GM12864 (cell line): ENCODE results near the gene SARNP.

Experiments
- DNase-seq: peaks from one replicate; pipeline ENCODE4 v3.0.0-alpha.2; 2011; ENCODE audit warnings: low read depth
- H3K4me3 ChIP-seq: 2 replicates; pipeline ENCODE4 v1.5.1; 2011; ENCODE audit warnings: mild to moderate bottlenecking, low read depth, low read length, control low read depth
- TF ChIP-seq, protein P1 (sequence below): IDR thresholded peaks from 2 replicates; pipeline ENCODE4 v1.5.1; 2011; ENCODE audit warnings: low read depth, mild to moderate bottlenecking, moderate library complexity, low read length, control low read depth, inconsistent platforms; ENCODE audit errors: missing control alignments

The SARNP gene

DNA sequence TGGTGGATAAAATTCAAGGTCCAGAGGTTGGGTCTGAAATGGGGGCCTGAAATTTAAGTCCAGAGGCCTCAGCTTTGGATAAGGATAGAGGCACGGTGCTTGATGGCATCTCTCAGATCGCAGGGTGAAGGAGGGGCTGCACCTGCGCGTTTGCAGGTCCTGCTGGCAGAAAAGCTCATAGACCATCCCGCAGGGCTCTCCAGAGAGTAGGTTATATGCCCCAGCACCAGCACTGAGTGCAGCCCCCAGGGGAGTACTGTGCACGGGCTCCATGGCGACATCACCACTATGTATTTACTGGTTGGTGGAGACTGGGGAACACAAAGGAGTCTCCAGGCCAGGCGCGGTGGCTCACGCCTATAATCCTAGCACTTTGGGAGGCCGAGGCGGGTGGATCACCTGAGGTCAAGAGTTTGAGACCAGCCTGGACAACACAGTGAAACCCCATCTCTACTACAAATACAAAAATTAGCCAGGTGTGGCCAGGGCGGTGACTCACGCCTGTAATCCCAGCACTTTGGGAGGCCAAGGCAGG lies 84.4 kb downstream of the SARNP start:
- TF ChIP-seq, protein P1, sequence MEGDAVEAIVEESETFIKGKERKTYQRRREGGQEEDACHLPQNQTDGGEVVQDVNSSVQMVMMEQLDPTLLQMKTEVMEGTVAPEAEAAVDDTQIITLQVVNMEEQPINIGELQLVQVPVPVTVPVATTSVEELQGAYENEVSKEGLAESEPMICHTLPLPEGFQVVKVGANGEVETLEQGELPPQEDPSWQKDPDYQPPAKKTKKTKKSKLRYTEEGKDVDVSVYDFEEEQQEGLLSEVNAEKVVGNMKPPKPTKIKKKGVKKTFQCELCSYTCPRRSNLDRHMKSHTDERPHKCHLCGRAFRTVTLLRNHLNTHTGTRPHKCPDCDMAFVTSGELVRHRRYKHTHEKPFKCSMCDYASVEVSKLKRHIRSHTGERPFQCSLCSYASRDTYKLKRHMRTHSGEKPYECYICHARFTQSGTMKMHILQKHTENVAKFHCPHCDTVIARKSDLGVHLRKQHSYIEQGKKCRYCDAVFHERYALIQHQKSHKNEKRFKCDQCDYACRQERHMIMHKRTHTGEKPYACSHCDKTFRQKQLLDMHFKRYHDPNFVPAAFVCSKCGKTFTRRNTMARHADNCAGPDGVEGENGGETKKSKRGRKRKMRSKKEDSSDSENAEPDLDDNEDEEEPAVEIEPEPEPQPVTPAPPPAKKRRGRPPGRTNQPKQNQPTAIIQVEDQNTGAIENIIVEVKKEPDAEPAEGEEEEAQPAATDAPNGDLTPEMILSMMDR: no peak
- no peak for DNase-seq
- no peak overlapping the region for H3K4me3 ChIP-seq

DNA sequence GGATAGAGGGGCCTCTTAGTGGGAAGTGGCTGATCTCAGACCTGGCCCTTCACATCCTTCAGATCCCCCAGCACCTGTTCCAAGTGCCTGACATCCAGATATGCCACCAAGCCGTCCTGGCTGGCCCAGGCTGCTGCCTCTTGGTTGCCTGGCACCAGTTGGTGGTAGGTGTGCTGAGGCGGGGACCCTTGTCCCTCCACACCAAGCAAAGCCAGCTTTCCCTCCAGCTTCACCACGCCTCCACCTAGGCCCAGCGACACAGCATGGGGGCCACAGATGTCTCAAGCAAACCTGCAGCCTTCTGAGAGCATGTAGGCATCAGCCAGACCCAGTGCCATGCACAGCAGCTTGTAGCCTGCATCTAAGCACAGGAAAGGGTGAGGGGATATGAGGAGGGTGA lies 85.2 kb downstream of the SARNP start:
- DNase-seq: no peak
- no peak overlapping the region for H3K4me3 ChIP-seq
- TF ChIP-seq, protein P1: no peak

GRCh38 chr12:55729819-55730818 lies 87.4 kb downstream of the SARNP start:
- peak overlapping the region; percentile 75 for H3K4me3 ChIP-seq
- DNase-seq: no peak
- TF ChIP-seq, protein P1: peak; percentile 8

- no peak for DNase-seq
- H3K4me3 ChIP-seq: peak within 1 kb of the TSS; percentile 75
- TF ChIP-seq, protein P1: no peak
Measured at GRCh38 chr12:55728939-55729818, 88.3 kb downstream of the SARNP start, which contains the start of gene CD63. CD63 (minus strand) TSS chr12:55729009; CDS start chr12:55728341, 668 bp downstream.

DNA sequence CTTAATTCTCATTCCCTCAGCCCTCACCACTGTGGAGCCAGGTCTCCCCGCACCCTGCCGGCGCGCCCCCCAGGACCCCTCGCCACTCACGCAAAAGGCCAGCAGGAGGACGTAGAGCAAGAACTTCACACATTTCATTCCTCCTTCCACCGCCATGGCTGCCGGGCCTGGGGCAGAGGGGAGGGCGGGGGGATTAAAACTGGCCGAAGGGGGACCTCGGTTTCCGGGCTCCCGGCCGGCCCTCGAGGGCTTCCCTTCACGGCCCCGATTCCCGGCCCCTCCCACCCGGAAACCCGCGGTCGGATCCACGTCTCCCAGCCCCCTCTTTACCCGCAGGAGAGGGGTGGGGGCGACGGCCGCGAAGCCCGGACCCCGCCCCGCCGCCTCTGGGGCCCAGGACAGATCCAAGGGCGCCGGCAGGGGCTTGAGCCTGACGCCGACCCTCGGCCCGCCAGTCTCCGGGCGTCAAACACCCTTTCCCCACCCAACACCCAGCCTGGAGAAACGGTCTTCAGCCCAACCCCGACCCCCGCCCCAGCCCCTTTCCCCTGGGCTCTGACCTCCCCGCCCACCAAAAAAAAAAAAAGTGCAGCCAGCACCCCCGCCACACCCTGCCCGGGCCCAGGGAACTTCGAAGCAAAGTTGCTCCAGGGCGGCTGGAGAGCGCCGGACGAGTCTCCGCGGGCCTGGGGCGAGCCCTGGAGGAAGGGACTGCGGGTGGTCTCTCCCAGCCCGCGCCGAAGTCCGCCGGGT lies 89.2 kb downstream of the SARNP start:
- peak overlapping the region; percentile 75 for H3K4me3 ChIP-seq
- DNase-seq: no peak
- TF ChIP-seq, protein P1: no peak

DNA sequence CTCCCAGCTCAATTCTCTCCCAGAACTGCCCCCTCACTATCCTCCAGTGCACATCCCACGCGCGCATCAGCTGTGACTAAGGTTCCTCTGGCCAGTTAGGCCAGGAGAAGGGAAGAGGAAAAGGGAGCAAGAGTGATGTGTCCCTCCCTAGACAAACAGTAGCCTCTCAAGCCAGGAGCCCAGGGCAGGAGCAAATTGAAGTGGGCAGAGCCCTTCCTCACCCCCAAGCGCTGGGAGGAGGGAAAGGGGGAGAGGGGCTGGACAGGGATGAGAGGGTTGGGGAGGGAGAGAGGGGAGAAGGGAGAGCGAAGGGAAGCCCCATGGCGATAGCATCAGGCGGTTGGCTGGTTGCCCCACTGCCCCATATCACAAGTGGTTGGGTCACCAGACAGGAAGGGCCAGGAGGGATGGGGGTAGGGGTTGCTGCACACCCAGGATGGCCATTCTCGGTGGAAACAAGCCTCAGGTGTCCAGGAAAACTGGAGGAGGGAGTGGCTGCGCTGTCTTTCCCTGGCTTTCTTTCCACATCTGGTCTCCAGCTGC lies 89.8 kb downstream of the SARNP start:
- H3K4me3 ChIP-seq: peak overlapping the region; percentile 75
- TF ChIP-seq, protein P1: no peak
- no peak for DNase-seq
